Activated CD8-positive, alpha-beta T cell treated with anti-CD3 and anti-CD28 coated beads, Interleukin-2, amount 10 ng/mL, durations not matched to agents 7 days and 5 days (primary cell): Measurements from ENCODE around the gene UNC5C. TPM values are rescaled to one million over a fixed set of nuclear protein-coding genes. Genes with fewer than 3 reads are reported as not detected.

Experiments used
- ATAC-seq: fragments of 150-1000 bp; cut with Tn5 transposase; one replicate; pipeline ENCODE4 v1.10.0; 2021; ENCODE audit warnings: moderate library complexity
- CTCF ChIA-PET: fragments of 350-600 bp; sonication (Branson Sonifier 250); formaldehyde crosslinking; loops from one replicate; lab custom pipeline; 2021; ENCODE audit warnings: antibody characterized with exemption; lab: Charles Lee
- POLR2A ChIA-PET: fragments of 350-600 bp; sonication (Branson Sonifier 250); formaldehyde crosslinking; loops from one replicate; lab custom pipeline; 2021; ENCODE audit warnings: antibody characterized with exemption; lab: Charles Lee
- DNase-seq: peaks from one replicate; pipeline ENCODE4 v3.0.0-alpha.2; 2020
- H3K27ac Mint-ChIP-seq: one replicate; pipeline ENCODE4 v1.8.0; 2021; ENCODE audit warnings: mild to moderate bottlenecking, mixed read lengths
- H3K27me3 Mint-ChIP-seq: one replicate; pipeline ENCODE4 v1.8.0; 2021; ENCODE audit warnings: low read depth, mixed read lengths
- H3K36me3 Mint-ChIP-seq: one replicate; pipeline ENCODE4 v1.8.0; 2021; ENCODE audit warnings: low read depth, mixed read lengths
- H3K4me1 Mint-ChIP-seq: one replicate; pipeline ENCODE4 v1.8.0; 2021; ENCODE audit warnings: low read depth, mixed read lengths
- H3K4me3 Mint-ChIP-seq: one replicate; pipeline ENCODE4 v1.8.0; 2021; ENCODE audit warnings: mild to moderate bottlenecking, mixed read lengths
- H3K9me3 Mint-ChIP-seq: one replicate; pipeline ENCODE4 v1.8.0; 2022; ENCODE audit warnings: mixed read lengths; ENCODE audit not compliant: insufficient read depth
- total RNA-seq, 2 experiments: library from RNA; stranded (reverse); gene quantifications; one replicate each; pipeline ENCODE4 v1.2.3, GENCODE V29; 2021

Gene UNC5C
- total RNA-seq, 2 experiments from 2014 or later = not detected

GRCh38 chr4:95263960-95264359, 284.8 kb downstream of the UNC5C start:
- no peaks in the 10 kb centered on the region for H3K36me3 Mint-ChIP-seq
- DNase-seq (no peak), ATAC-seq (no peak)
- no peak overlapping the region for H3K27ac Mint-ChIP-seq
- no peaks in the 10 kb centered on the region for H3K4me1 Mint-ChIP-seq
- H3K27me3 Mint-ChIP-seq = no peaks in the 10 kb centered on the region
- no peak overlapping the region for H3K4me3 Mint-ChIP-seq
- ChIA-PET POLR2A (interaction anchor here (0.6 kb wide), 1 partner anchor 513 kb away, joined by 3 read pairs; no protein-coding TSS in a partner anchor), CTCF (no interaction called here)
- no peaks in the 10 kb centered on the region for H3K9me3 Mint-ChIP-seq

GRCh38 chr4:95263391-95263790, 285.4 kb downstream of the UNC5C start:
- Mint-ChIP-seq H3K4me1 (no peaks in the 10 kb centered on the region), H3K36me3 (no peaks in the 10 kb centered on the region)
- POLR2A ChIA-PET = interaction anchor here (0.6 kb wide), 1 partner anchor 513 kb away, joined by 3 read pairs; no protein-coding TSS in a partner anchor

DNA sequence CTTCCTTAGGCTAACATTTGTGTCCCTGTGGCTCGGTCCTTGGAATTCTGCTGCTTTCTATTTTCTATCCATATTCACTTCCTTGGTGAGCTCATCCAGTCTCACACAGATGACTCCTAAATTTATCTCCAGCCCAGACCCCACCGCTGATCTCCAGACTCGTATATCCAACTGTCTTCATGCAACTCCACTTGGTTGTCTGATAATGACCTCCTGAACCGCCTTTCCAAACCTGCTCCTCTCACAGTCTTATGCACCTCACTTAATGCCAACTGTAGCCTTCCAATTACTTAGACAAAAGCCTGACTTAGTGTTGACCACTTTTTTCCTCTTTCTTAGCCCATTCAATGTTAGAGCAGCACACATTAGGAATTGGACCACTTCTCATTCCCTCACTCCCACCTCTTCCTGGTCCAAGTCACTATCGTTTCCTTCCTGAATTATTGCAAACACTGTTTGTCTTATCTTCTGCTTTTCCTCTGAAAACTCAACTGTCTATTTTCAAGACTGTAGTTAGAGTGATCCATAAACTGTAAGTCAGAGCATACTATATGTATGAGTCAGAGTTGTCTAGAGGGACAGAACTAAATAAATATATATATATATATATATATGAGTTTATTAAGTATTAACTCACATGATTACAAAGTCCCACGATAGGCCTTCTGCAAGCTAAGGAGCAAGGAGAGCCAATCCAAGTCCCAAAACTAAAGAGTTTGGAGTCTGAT, 292.5 kb downstream of the UNC5C start:
- no peaks in the 10 kb centered on the region for H3K4me1 Mint-ChIP-seq
- no peak for DNase-seq
- no peaks in the 10 kb centered on the region for H3K27me3 Mint-ChIP-seq
- no peak overlapping the region for H3K4me3 Mint-ChIP-seq
- ChIA-PET POLR2A (no interaction called here), CTCF (no interaction called here)
- no peaks in the 10 kb centered on the region for H3K36me3 Mint-ChIP-seq
- no peak overlapping the region for H3K27ac Mint-ChIP-seq
- H3K9me3 Mint-ChIP-seq = no peaks in the 10 kb centered on the region
- ATAC-seq = no peak

More at GRCh38 chr4:95263391-95263790, 285.4 kb downstream of the UNC5C start:
- ATAC-seq (no peak), DNase-seq (no peak)
- no peaks in the 10 kb centered on the region for H3K27me3 Mint-ChIP-seq
- H3K27ac Mint-ChIP-seq = no peak overlapping the region
- no peak overlapping the region for H3K4me3 Mint-ChIP-seq
- no peaks in the 10 kb centered on the region for H3K9me3 Mint-ChIP-seq
- CTCF ChIA-PET = no interaction called here

GRCh38 chr4:95255396-95256107, 293.2 kb downstream of the UNC5C start:
- ATAC-seq = no peak
- no peak overlapping the region for H3K27ac Mint-ChIP-seq
- H3K36me3 Mint-ChIP-seq = no peaks in the 10 kb centered on the region
- no peak for DNase-seq
- H3K9me3 Mint-ChIP-seq = no peaks in the 10 kb centered on the region
- CTCF ChIA-PET = no interaction called here
- no peak overlapping the region for H3K4me3 Mint-ChIP-seq
- H3K4me1 Mint-ChIP-seq = no peaks in the 10 kb centered on the region
- POLR2A ChIA-PET = no interaction called here
- no peaks in the 10 kb centered on the region for H3K27me3 Mint-ChIP-seq

GRCh38 chr4:95251568-95251967, 297.2 kb downstream of the UNC5C start:
- ATAC-seq (no peak), DNase-seq (no peak)
- ChIA-PET CTCF (interaction anchor here (0.8 kb wide), 1 partner anchor 29 kb away, joined by 3 read pairs; no protein-coding TSS in a partner anchor), POLR2A (no interaction called here)
- no peaks in the 10 kb centered on the region for H3K4me1 Mint-ChIP-seq
- H3K36me3 Mint-ChIP-seq = no peaks in the 10 kb centered on the region
- no peaks in the 10 kb centered on the region for H3K27me3 Mint-ChIP-seq
- H3K4me3 Mint-ChIP-seq = no peak overlapping the region
- no peak overlapping the region for H3K27ac Mint-ChIP-seq
- no peaks in the 10 kb centered on the region for H3K9me3 Mint-ChIP-seq

DNA sequence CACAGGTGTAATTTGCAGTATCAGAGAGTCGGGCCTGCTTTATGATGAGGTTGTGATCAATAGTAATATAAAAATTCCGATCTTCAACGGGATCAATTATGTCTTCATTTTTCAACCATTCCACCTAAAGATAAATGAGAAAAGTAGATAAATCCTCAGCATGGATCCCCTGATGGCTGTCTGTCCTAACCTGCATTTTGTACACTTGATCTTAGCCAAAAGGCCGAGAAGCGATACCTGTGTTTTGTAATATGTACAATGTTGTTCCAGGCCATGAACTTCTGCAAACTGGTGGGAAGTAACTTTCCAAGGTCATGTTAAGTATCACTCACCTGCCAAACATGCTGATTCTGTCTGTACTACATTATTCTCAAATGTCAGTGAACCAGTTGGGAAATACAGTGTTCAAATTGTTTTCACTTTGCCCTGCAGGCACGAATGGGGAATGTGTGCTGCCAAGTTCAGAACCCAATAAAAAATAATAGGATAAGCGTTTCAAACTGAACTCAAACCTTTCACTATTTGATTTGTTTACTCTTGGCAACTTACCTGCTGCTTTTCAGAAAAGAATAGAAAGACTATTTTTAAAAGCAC, 298.1 kb downstream of the UNC5C start:
- Mint-ChIP-seq H3K36me3 (no peaks in the 10 kb centered on the region), H3K27me3 (no peaks in the 10 kb centered on the region), H3K27ac (no peak overlapping the region), H3K4me3 (no peak overlapping the region), H3K4me1 (no peaks in the 10 kb centered on the region), H3K9me3 (no peaks in the 10 kb centered on the region)
- CTCF ChIA-PET = interaction anchor here (0.8 kb wide), 1 partner anchor 30 kb away, joined by 3 read pairs; no protein-coding TSS in a partner anchor
- ATAC-seq (no peak), DNase-seq (no peak)
- POLR2A ChIA-PET = no interaction called here

DNA sequence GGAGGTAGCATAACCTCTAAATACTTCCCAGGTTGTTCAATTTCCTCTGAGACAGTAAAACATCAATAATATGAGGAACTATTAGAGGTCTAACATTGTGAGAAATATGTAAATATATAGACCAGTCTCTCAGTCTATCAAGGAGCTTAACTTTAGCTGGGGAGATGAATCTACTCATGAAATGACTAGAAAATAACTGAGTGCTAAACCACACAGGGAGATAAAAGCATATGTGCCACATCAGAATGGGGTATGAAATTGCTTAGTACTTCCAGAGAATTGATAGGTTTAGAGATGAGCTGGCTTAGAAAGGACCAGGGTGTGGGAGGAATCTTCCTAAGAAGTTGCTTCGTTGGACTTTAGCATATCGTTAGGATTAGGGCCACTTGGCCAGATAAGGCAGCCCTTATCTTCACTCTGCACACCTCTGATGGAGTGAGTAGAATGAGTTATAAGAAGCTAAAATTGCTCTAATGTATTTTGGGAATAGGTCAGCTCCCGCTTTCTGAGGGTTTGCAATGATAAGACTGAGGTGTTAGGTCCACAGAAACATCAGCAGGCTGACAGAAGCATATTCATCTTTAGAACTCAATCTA, 299.2 kb downstream of the UNC5C start:
- DNase-seq (no peak), ATAC-seq (no peak)
- no peak overlapping the region for H3K4me3 Mint-ChIP-seq
- POLR2A ChIA-PET = no interaction called here
- no peaks in the 10 kb centered on the region for H3K4me1 Mint-ChIP-seq
- no peaks in the 10 kb centered on the region for H3K9me3 Mint-ChIP-seq
- CTCF ChIA-PET = no interaction called here
- H3K27me3 Mint-ChIP-seq = no peaks in the 10 kb centered on the region
- H3K27ac Mint-ChIP-seq = no peak overlapping the region
- no peaks in the 10 kb centered on the region for H3K36me3 Mint-ChIP-seq

DNA sequence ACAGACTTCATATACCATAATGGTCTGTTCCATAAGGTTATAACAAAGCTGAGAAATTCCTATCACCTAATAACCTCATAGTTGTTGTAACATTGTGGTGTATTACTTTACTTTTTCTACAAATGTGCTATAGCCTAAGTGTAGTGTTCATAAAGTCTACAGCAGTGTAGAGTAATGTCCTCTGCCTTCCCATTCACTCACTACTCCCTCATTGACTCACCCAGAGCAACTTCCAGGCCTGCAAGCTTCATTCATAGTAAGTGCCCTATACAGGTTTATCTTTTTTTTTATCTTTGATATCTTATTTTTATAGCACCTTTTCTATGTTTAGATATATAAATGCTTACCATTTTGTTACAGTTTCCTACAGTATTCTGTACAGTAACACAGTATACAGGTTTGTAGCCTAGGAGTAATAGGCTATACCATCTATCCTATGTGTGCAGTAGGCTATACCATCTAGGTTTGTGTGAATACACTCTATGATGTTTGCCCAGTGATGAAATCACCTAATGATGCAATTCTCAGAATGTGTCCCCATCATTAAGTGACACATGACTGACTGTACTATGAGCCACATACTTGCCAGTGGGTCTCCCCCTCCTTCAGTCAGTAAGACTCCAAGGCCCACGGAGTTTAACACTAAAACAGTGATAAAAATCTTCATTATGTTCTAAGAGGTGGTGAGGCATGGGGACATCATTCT, 299.9 kb downstream of the UNC5C start:
- CTCF ChIA-PET = no interaction called here
- Mint-ChIP-seq H3K36me3 (no peaks in the 10 kb centered on the region), H3K4me3 (no peak overlapping the region), H3K4me1 (no peaks in the 10 kb centered on the region), H3K27ac (no peak overlapping the region), H3K9me3 (no peaks in the 10 kb centered on the region), H3K27me3 (no peaks in the 10 kb centered on the region)
- POLR2A ChIA-PET = no interaction called here
- DNase-seq (no peak), ATAC-seq (no peak)

DNA sequence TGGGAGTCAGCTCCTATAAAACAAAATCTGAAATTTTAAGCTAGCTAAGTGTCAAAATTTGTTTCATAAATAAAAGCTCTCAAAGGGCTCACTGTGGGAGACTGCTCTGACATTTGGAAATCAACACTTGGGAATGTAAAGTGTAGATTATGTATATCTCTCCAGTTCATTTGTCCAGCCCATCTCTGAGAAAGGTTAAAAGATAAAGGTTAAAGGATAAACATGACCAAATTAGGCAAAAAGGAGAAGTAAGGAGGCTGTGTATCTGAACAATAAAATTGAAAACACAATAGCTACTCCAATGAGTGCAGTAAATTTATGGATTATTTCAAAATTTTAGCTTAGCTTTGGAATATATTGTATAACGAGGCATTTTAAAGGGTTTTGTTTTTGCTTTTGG, 304.9 kb downstream of the UNC5C start:
- H3K27me3 Mint-ChIP-seq = no peaks in the 10 kb centered on the region
- ChIA-PET POLR2A (no interaction called here), CTCF (no interaction called here)
- H3K27ac Mint-ChIP-seq = no peak overlapping the region
- no peak for ATAC-seq
- H3K36me3 Mint-ChIP-seq = no peaks in the 10 kb centered on the region
- H3K9me3 Mint-ChIP-seq = no peaks in the 10 kb centered on the region
- DNase-seq = no peak
- no peak overlapping the region for H3K4me3 Mint-ChIP-seq
- no peaks in the 10 kb centered on the region for H3K4me1 Mint-ChIP-seq

- DNase-seq (no peak), ATAC-seq (no peak)
- Mint-ChIP-seq H3K4me1 (no peaks in the 10 kb centered on the region), H3K27ac (no peak overlapping the region), H3K36me3 (no peaks in the 10 kb centered on the region), H3K4me3 (no peak overlapping the region), H3K9me3 (no peaks in the 10 kb centered on the region), H3K27me3 (no peaks in the 10 kb centered on the region)
- ChIA-PET CTCF (interaction anchor here (0.7 kb wide), 1 partner anchor 74 kb away, joined by 4 read pairs; no protein-coding TSS in a partner anchor), POLR2A (no interaction called here)
Observed at GRCh38 chr4:95238554-95238953, 310.2 kb downstream of the UNC5C start.

GRCh38 chr4:95232358-95233156, 316.2 kb downstream of the UNC5C start:
- Mint-ChIP-seq H3K4me1 (peaks cover 9% of the 10 kb centered on the region), H3K27ac (no peak overlapping the region), H3K27me3 (no peaks in the 10 kb centered on the region), H3K4me3 (no peak overlapping the region), H3K9me3 (no peaks in the 10 kb centered on the region), H3K36me3 (no peaks in the 10 kb centered on the region)
- ChIA-PET POLR2A (no interaction called here), CTCF (no interaction called here)
- no peak for DNase-seq
- no peak for ATAC-seq
